Thymus (tissue), 11 donors: ENCODE data around the gene SYNE2. TPM values are rescaled to one million over a fixed set of nuclear protein-coding genes. Genes with fewer than 3 reads are reported as not detected.

ENCODE experiments used
- DNase-seq, 9 donors: peaks; one replicate each; pipeline ENCODE4 v3.0.0-alpha.2; 2013; ENCODE audit warnings: low spot score in 9 of 9, low read depth in 6 of 9, missing footprints in 1 of 9
- H3K27ac ChIP-seq, 2 donors: one replicate each; pipeline ENCODE4 v1.5.1; 2013; ENCODE audit warnings: control low read depth in 1 of 2, low read depth in 1 of 2, low read length in 1 of 2, mild to moderate bottlenecking in 1 of 2, moderate library complexity in 1 of 2
- H3K27me3 ChIP-seq, 2 donors: one replicate each; pipeline ENCODE4 v1.5.1; 2013; ENCODE audit warnings: low read length in 1 of 2; ENCODE audit not compliant: control insufficient read depth in 2 of 2, insufficient read depth in 1 of 2
- H3K36me3 ChIP-seq, 2 donors: one replicate each; pipeline ENCODE4 v1.5.1; 2013; ENCODE audit warnings: low read length in 1 of 2, mild to moderate bottlenecking in 1 of 2, moderate library complexity in 1 of 2; ENCODE audit not compliant: control insufficient read depth in 2 of 2, insufficient read depth in 2 of 2
- H3K4me1 ChIP-seq, 2 donors: one replicate each; pipeline ENCODE4 v1.5.1; 2013; ENCODE audit warnings: low read length in 2 of 2; ENCODE audit not compliant: control insufficient read depth in 2 of 2, insufficient read depth in 2 of 2
- H3K4me3 ChIP-seq, 2 donors: one replicate each; pipeline ENCODE4 v1.5.1; 2013; ENCODE audit warnings: low read length in 2 of 2, control low read depth in 1 of 2, mild to moderate bottlenecking in 1 of 2
- H3K9me3 ChIP-seq, 2 donors: one replicate each; pipeline ENCODE4 v1.5.1; 2013; ENCODE audit warnings: low read length in 1 of 2, mild to moderate bottlenecking in 1 of 2; ENCODE audit not compliant: control insufficient read depth in 2 of 2, insufficient read depth in 1 of 2
- WGBS: extraction: QIAGEN DNeasy Blood & Tissue Kit; methylation state at CpG from one replicate; pipeline ENCODE4 v1.1.7; 2013; 5-methylcytosine and 5-hydroxymethylcytosine counted together
- polyA plus RNA-seq: library from polyadenylated mRNA; stranded (reverse); fragments of 200-250 nt; gene quantifications from one replicate; pipeline ENCODE4 v1.2.3, GENCODE V29; 2013
- total RNA-seq: library from RNA; stranded (reverse); fragments of 120-200 nt; gene quantifications from one replicate; pipeline ENCODE4 v1.2.4, GENCODE V29; 2013
- donor health status: healthy.

Gene SYNE2
- total and polyA plus RNA-seq, 2 donors, result 17.0 to 52.3 TPM

GRCh38 chr14:63960926-63961567, 108.2 kb downstream of the SYNE2 start:
- 95% methylated on average over 2 of the region's 2 CpGs for WGBS
- peaks cover 3 to 16% of the 10 kb centered on the region in 2 donors for H3K36me3 ChIP-seq
- no peak overlapping the region for H3K27ac ChIP-seq
- H3K4me1 ChIP-seq, result no peaks in the 10 kb centered on the region
- no peak overlapping the region for H3K4me3 ChIP-seq
- no peaks in the 10 kb centered on the region for H3K27me3 ChIP-seq
- no peaks in the 10 kb centered on the region for H3K9me3 ChIP-seq
- no peak for DNase-seq

GRCh38 chr14:63962906-63963305, 110.1 kb downstream of the SYNE2 start:
- DNase-seq, result no peak
- H3K4me3 ChIP-seq, result no peak overlapping the region
- no peaks in the 10 kb centered on the region for H3K9me3 ChIP-seq
- peaks cover 3 to 22% of the 10 kb centered on the region in 2 donors for H3K36me3 ChIP-seq
- WGBS, result 96% methylated on average over 2 of the region's 2 CpGs
- no peaks in the 10 kb centered on the region for H3K4me1 ChIP-seq
- H3K27me3 ChIP-seq, result no peaks in the 10 kb centered on the region
- no peak overlapping the region for H3K27ac ChIP-seq

GRCh38 chr14:63963439-63963838, 110.6 kb downstream of the SYNE2 start:
- Histone ChIP-seq H3K4me3 (no peak overlapping the region), H3K27ac (no peak overlapping the region), H3K27me3 (no peaks in the 10 kb centered on the region), H3K9me3 (no peaks in the 10 kb centered on the region), H3K36me3 (peaks cover 3 to 22% of the 10 kb centered on the region in 2 donors), H3K4me1 (no peaks in the 10 kb centered on the region)
- 96% methylated on average over 2 of the region's 2 CpGs for WGBS
- DNase-seq, result no peak

- Histone ChIP-seq H3K36me3 (peaks cover 3 to 22% of the 10 kb centered on the region in 2 donors), H3K4me3 (no peak overlapping the region), H3K27me3 (no peaks in the 10 kb centered on the region), H3K9me3 (no peaks in the 10 kb centered on the region), H3K27ac (no peak overlapping the region), H3K4me1 (no peaks in the 10 kb centered on the region)
- no peak for DNase-seq
- WGBS, result 94% methylated on average over 2 of the region's 2 CpGs
Measured at GRCh38 chr14:63964113-63964512, 111.3 kb downstream of the SYNE2 start.

- Histone ChIP-seq H3K27ac (no peak overlapping the region), H3K27me3 (no peaks in the 10 kb centered on the region), H3K9me3 (no peaks in the 10 kb centered on the region), H3K36me3 (peaks cover 3 to 15% of the 10 kb centered on the region in 2 donors), H3K4me1 (no peaks in the 10 kb centered on the region), H3K4me3 (no peak overlapping the region)
- no peak for DNase-seq
- 95% methylated on average over 5 of the region's 5 CpGs for WGBS
Measured at GRCh38 chr14:63966407-63966806, 113.6 kb downstream of the SYNE2 start.

- H3K27me3 ChIP-seq, result no peaks in the 10 kb centered on the region
- H3K27ac ChIP-seq, result no peak overlapping the region
- 97% methylated on average over 3 of the region's 3 CpGs for WGBS
- H3K9me3 ChIP-seq, result no peaks in the 10 kb centered on the region
- no peaks in the 10 kb centered on the region for H3K4me1 ChIP-seq
- H3K36me3 ChIP-seq, result peaks cover 0 to 3% of the 10 kb centered on the region in 2 donors
- no peak for DNase-seq
- H3K4me3 ChIP-seq, result no peak overlapping the region
Measured at GRCh38 chr14:63972323-63972932, 119.6 kb downstream of the SYNE2 start.

GRCh38 chr14:63974176-63974575, 121.4 kb downstream of the SYNE2 start:
- WGBS, result 96% methylated on average over 5 of the region's 5 CpGs
- Histone ChIP-seq H3K36me3 (peaks cover 0 to 3% of the 10 kb centered on the region in 2 donors), H3K27me3 (no peaks in the 10 kb centered on the region), H3K9me3 (no peaks in the 10 kb centered on the region), H3K4me1 (no peaks in the 10 kb centered on the region), H3K27ac (no peak overlapping the region), H3K4me3 (no peak overlapping the region)
- DNase-seq, result no peak

GRCh38 chr14:63981569-63981968, 128.8 kb downstream of the SYNE2 start:
- peaks cover 3 to 9% of the 10 kb centered on the region in 2 donors for H3K36me3 ChIP-seq
- H3K4me1 ChIP-seq, result no peaks in the 10 kb centered on the region
- WGBS, result 98% methylated on average over 4 of the region's 4 CpGs
- no peak overlapping the region for H3K27ac ChIP-seq
- DNase-seq, result no peak
- no peaks in the 10 kb centered on the region for H3K9me3 ChIP-seq
- no peak overlapping the region for H3K4me3 ChIP-seq
- no peaks in the 10 kb centered on the region for H3K27me3 ChIP-seq

- no peak for DNase-seq
- over 99% methylated on average over 3 of the region's 3 CpGs for WGBS
Measured at GRCh38 chr14:63982156-63982555, 129.4 kb downstream of the SYNE2 start.

More at GRCh38 chr14:63982156-63982555, 129.4 kb downstream of the SYNE2 start:
- Histone ChIP-seq H3K4me1 (no peaks in the 10 kb centered on the region), H3K27me3 (no peaks in the 10 kb centered on the region), H3K27ac (no peak overlapping the region), H3K9me3 (no peaks in the 10 kb centered on the region), H3K4me3 (no peak overlapping the region), H3K36me3 (peaks cover 3 to 14% of the 10 kb centered on the region in 2 donors)
